Fibroblast of villous mesenchyme (primary cell): ENCODE data around the gene MICA. TPM values are rescaled to one million over a fixed set of nuclear protein-coding genes. Genes with fewer than 3 reads are reported as not detected.

Experiments used
- DNase-seq: peaks from one replicate; pipeline ENCODE4 v3.0.0-alpha.2; 2010; ENCODE audit warnings: low read depth
- H3K4me3 ChIP-seq: 2 replicates; pipeline ENCODE4 v1.5.1; 2011; ENCODE audit warnings: low read depth, mild to moderate bottlenecking, low read length
- CTCF ChIP-seq: IDR thresholded peaks from 2 replicates; pipeline ENCODE4 v1.5.1; 2012; ENCODE audit warnings: low read depth, mild to moderate bottlenecking, low read length; ENCODE audit not compliant: insufficient read depth
- total RNA-seq: library from RNA; depleted of rRNA; stranded (reverse); fragments of >200 nt; gene quantifications from 2 replicates; pipeline ENCODE4 v1.2.3, GENCODE V29; 2012

Gene MICA
- total RNA-seq, 1 donor, result 45.3 TPM

GRCh38 chr6:31357886-31358285 is 45.5 kb upstream of the MICA start:
- H3K4me3 ChIP-seq, result no peak overlapping the region
- TF ChIP-seq CTCF, result no peak
- no peak for DNase-seq

DNA sequence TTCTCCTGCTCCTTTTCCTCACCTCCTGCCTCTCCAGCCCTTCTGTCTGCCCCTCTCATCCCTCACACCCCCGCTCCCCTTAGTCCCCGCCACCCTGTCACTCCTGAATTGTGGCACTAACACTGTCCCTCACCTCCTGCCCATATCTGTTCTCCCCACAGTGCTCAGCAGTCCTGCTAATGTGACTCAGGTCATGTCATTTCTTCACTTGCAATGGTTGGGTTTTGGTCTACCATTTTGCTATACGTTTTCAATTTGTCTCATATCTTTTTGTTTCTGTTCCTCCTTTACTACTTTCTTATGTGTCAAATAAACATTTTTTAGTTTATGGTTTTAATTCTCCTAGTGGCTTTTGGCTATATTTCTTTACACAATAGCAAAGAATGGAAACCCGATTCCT is 45.1 kb upstream of the MICA start:
- DNase-seq, result no peak
- no peak overlapping the region for H3K4me3 ChIP-seq
- no peak for TF ChIP-seq CTCF

- TF ChIP-seq CTCF, result no peak
- no peak overlapping the region for H3K4me3 ChIP-seq
- no peak for DNase-seq
Measured at GRCh38 chr6:31359581-31359980, 43.8 kb upstream of the MICA start.

DNA sequence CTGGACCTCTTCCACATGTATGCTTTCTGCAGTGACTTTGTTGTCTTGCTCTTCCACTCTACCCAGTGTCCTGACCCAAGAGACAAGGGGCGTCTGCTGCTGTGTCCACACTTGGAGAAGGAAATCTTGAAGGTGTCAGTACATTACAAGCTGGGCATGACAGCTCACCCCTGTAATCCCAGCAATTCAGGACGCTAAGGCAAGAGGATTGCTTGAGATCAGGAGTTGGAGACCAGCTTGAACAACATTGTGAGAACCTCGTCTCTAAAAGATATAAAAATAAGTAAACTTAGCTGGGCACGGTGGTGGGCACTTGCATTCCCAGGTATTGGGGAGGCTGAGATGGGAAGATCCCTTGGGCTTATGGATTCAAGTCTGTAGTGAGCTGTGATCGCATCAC is 40.6 kb upstream of the MICA start:
- no peak for TF ChIP-seq CTCF
- no peak for DNase-seq
- no peak overlapping the region for H3K4me3 ChIP-seq

DNA sequence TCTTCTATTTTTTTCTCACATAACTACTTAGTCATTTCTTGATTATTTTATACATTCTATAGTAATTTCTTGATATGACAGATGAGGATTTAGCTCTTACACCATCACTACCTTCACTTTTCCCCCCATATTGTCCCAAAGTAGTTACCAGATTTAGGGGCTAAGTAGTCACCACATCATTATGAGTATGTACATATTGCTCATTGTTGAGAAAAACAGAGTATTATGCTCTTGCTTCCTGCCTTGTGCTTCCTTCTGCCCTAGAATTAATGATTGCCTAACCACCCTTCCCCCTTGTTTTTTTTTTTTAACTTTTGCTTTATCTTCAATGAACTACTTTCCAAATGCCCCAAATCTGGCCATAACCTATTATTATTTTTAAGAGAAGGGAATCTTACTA is 39.6 kb upstream of the MICA start:
- no peak overlapping the region for H3K4me3 ChIP-seq
- DNase-seq, result no peak

GRCh38 chr6:31365864-31366263 is 37.5 kb upstream of the MICA start:
- TF ChIP-seq CTCF, result no peak
- DNase-seq, result no peak
- no peak overlapping the region for H3K4me3 ChIP-seq

More for the DNA sequence above, 39.6 kb upstream of the MICA start:
- no peak for TF ChIP-seq CTCF

DNA sequence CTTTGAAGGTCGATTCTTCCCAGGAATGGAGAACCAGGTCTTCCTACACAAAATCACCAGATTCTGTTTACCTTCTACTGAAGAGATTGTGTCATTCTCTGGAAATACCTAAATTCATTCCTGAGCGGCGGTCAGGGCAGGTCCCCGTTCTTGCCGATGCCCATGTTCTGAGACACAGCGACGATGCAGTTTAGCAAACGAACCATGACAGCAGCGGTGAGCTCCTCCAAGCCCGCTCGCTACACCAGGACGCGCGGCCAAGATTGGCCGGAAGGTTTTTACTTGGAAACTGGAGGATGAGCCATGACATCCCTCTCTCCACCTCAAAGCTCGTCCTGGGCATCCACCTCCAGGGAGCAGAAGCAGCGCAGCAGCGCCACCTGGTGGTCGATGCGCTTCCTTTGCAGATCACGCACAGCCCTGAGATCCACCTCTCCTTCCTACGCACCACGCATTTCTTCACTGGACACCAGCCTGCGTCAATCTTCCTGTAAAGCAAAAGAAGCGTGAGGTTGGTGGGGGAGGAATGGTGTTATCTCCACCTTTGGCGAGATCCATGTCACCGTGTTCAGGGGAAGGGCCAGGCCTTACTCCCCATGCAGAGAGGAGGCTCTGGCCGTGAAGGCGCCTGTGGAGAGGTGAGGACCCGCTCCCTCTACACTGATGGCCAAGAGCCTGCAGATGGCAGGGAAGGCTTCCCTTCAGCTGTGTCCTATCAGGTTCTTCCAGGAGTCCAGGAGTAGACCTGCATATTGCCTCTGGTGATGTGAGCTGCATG is 36.5 kb upstream of the MICA start:
- DNase-seq, result peak; percentile 89
- TF ChIP-seq CTCF, result peak; percentile 88
- no peak overlapping the region for H3K4me3 ChIP-seq
